Fibroblast of gingiva (primary cell): Measurements from ENCODE around the gene RAB41.
A peak's percentile ranks its signal among the peaks of the same experiment; 100 is the strongest.
"Not testable (repeated sequence)": the region's sequence is repeated elsewhere in the genome, so short reads cannot be mapped to it uniquely, and the experiment has no call there.

Experiments
- DNase-seq: peaks from one replicate; pipeline ENCODE4 v3.0.0-alpha.2; 2011; ENCODE audit warnings: low read depth

RAB41 gene

GRCh38 chrX:70289793-70290770 is 8.1 kb downstream of the RAB41 start, which contains the start of the genes KIF4A and PDZD11:
TSS of gene KIF4A (plus strand) at chrX:70290104. CDS start at chrX:70290459, 355 bp downstream.
TSS of gene PDZD11 (minus strand) at chrX:70289927. CDS start at chrX:70289341, 586 bp downstream.
- DNase-seq, result peak; percentile 79

GRCh38 chrX:70292788-70293187 is 10.8 kb downstream of the RAB41 start:
- peak; percentile 29 for DNase-seq

- DNase-seq, result no peak
Observed at GRCh38 chrX:70293621-70294020, 11.6 kb downstream of the RAB41 start.

GRCh38 chrX:70301716-70302115 is 19.7 kb downstream of the RAB41 start:
- DNase-seq, result peak; percentile 51

- DNase-seq, result no peak
Observed at GRCh38 chrX:70313503-70313902, 31.5 kb downstream of the RAB41 start.

GRCh38 chrX:70322784-70323183 is 40.8 kb downstream of the RAB41 start:
- DNase-seq, result no peak

- DNase-seq, result not testable (repeated sequence)
Observed at GRCh38 chrX:70323628-70324027, 41.7 kb downstream of the RAB41 start.

- DNase-seq, result no peak
Observed at GRCh38 chrX:70324326-70324725, 42.4 kb downstream of the RAB41 start.

GRCh38 chrX:70331161-70331560 is 49.2 kb downstream of the RAB41 start:
- peak; percentile 3 for DNase-seq

GRCh38 chrX:70332600-70332999 is 50.6 kb downstream of the RAB41 start:
- no peak for DNase-seq
